Suprapubic skin (tissue), 4 donors: Measurements from ENCODE around the gene OR51F1.

Experiments used
- EP300 ChIP-seq: sonication (generic); formaldehyde crosslinking; IDR thresholded peaks from one replicate; pipeline ENCODE4 v1.6.1; 2017; ENCODE audit warnings: antibody characterized with exemption
- POLR2A ChIP-seq, 2 donors: fragments of 450-650 bp; IDR thresholded peaks; one replicate each; pipeline ENCODE4 v1.6.1; 2017; ENCODE audit warnings: antibody characterized with exemption in 2 of 2, mild to moderate bottlenecking in 2 of 2, moderate library complexity in 2 of 2
- POLR2AphosphoS5 ChIP-seq, 3 donors: sonication (generic); formaldehyde crosslinking; IDR thresholded peaks; one replicate each; pipeline ENCODE4 v1.6.1; 2017; ENCODE audit warnings: antibody characterized with exemption in 3 of 3
- TF ChIP-seq, protein P1 (sequence below), 2 donors: fragments of 200-600 bp in 1 of 2; fragments of 450-650 bp in 1 of 2; sonication (generic) in 1 of 2; IDR thresholded peaks; one replicate each; pipeline ENCODE4 v1.5.1; 2016 to 2019; ENCODE audit warnings: antibody characterized with exemption in 2 of 2, mild to moderate bottlenecking in 1 of 2, moderate library complexity in 1 of 2

DNA sequence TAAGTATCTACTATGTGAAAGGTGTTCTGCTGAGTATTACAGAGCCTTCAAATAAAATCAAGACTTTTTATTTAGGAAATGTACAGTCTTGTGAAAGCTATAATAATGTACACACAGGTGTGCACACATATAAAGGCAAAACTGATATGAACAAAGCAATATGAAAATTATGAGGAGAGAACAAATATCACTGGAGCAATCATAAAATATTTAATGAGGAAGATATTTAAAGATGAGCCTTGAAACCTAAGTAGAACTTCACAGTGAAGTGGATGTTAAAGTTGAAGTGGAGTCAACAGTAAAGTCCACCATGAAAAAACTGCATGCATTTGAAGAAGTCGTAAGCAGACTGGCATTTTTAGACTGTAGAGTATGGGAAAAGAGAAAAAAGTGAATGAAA lies 18.5 kb downstream of the OR51F1 start:
- TF ChIP-seq, protein P1, sequence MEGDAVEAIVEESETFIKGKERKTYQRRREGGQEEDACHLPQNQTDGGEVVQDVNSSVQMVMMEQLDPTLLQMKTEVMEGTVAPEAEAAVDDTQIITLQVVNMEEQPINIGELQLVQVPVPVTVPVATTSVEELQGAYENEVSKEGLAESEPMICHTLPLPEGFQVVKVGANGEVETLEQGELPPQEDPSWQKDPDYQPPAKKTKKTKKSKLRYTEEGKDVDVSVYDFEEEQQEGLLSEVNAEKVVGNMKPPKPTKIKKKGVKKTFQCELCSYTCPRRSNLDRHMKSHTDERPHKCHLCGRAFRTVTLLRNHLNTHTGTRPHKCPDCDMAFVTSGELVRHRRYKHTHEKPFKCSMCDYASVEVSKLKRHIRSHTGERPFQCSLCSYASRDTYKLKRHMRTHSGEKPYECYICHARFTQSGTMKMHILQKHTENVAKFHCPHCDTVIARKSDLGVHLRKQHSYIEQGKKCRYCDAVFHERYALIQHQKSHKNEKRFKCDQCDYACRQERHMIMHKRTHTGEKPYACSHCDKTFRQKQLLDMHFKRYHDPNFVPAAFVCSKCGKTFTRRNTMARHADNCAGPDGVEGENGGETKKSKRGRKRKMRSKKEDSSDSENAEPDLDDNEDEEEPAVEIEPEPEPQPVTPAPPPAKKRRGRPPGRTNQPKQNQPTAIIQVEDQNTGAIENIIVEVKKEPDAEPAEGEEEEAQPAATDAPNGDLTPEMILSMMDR (IDR thresholded peaks at IDR 0.05), result no peak
- TF ChIP-seq POLR2A (IDR thresholded peaks at IDR 0.05) (no peak), EP300 (no peak), POLR2AphosphoS5 (IDR thresholded peaks at IDR 0.05) (no peak)
